GM12878 (cell line): ENCODE data around the gene JADE2.

Source experiments
- ATF7 ChIP-seq: fragments of 450-650 bp; IDR thresholded peaks from 2 replicates; pipeline ENCODE4 v1.6.1; 2016; ENCODE audit warnings: low read depth, mild to moderate bottlenecking
- EP300 ChIP-seq, 2 experiments: fragments of 150-350 bp in 1 of 2; IDR thresholded peaks; 2 replicates each; pipeline ENCODE4 v1.6.1; 2011 to 2012; ENCODE audit warnings: low read depth in 2 of 2, low read length in 2 of 2, borderline replicate concordance in 1 of 2, improper control_type of control experiment in 1 of 2, inconsistent platforms in 1 of 2; ENCODE audit not compliant: control insufficient read depth in 1 of 2
- EZH2 ChIP-seq: IDR thresholded peaks from 2 replicates; pipeline ENCODE4 v1.6.1; 2012; ENCODE audit warnings: low read depth, mild to moderate bottlenecking, control low read depth, inconsistent platforms, low read length, borderline replicate concordance; ENCODE audit not compliant: control insufficient read depth
- NRF1 ChIP-seq: conservative IDR thresholded peaks from 2 replicates; pipeline ENCODE4 v1.6.1; 2011; ENCODE audit warnings: mild to moderate bottlenecking, low read depth, low read length, improper control_type of control experiment
- POLR2AphosphoS5 ChIP-seq: IDR thresholded peaks from 2 replicates; pipeline ENCODE4 v1.6.1; 2011; ENCODE audit warnings: mild to moderate bottlenecking, low read length, inconsistent platforms
- SMARCA5 ChIP-seq: fragments of 450-650 bp; IDR thresholded peaks from 2 replicates; pipeline ENCODE4 v1.6.1; 2017; ENCODE audit warnings: mild to moderate bottlenecking
- TCF12 ChIP-seq: IDR thresholded peaks from 2 replicates; pipeline ENCODE4 v1.6.1; 2011; ENCODE audit warnings: low read depth, mild to moderate bottlenecking, low read length
- ZNF274 ChIP-seq: IDR thresholded peaks from one replicate; pipeline ENCODE4 v1.8.0; 2011; ENCODE audit not compliant: insufficient read length, insufficient read depth
- TF ChIP-seq, protein P1 (sequence below), 3 experiments: IDR thresholded peaks in 2 of 3; conservative IDR thresholded peaks in 1 of 3; 2 replicates each; pipeline ENCODE4 v1.5.1; 2011; ENCODE audit warnings: low read depth in 3 of 3, low read length in 3 of 3, mild to moderate bottlenecking in 3 of 3, control low read depth in 2 of 3, moderate library complexity in 2 of 3, inconsistent platforms in 1 of 3, mixed read lengths in 1 of 3; ENCODE audit not compliant: control insufficient read depth in 2 of 3, insufficient read depth in 1 of 3; ENCODE audit errors: extremely low read depth in 1 of 3
- TF ChIP-seq, protein P2 (sequence below): IDR thresholded peaks from 2 replicates; pipeline ENCODE4 v1.6.1; 2012; ENCODE audit warnings: low read depth, low read length, improper control_type of control experiment

DNA sequence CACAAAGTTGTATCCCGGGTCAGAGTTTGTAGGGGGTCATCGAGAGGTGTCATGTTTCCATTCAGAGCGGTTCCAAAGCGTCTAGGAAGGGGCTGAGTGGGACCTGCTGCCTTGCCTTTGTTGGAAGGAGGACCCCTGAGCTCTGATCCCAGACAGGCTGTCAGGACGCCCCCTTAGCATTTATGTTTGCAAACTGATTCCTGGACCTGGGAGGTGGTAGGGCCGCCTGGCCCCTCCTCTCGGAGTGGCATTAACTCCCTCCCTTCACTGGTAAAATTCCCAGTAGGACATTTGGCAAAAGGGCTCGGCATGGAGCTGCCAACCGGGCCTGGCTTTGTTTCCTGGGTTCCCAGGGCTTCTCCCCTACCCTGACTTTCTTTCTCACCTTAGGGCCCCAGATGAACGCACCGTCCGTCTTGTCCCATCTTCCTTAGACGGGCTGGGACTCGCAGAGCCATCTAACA lies 2.5 kb downstream of the JADE2 start:
- TF ChIP-seq EP300 (IDR thresholded peaks at IDR 0.05; ENCODE audit: borderline replicate concordance in 1 of 2, control insufficient read depth in 1 of 2, low read depth in 2 of 2, low read length in 2 of 2) (no peak), NRF1 (no peak), ZNF274 (no peak), EZH2 (no peak), POLR2AphosphoS5 (no peak), ATF7 (no peak), SMARCA5 (no peak), TCF12 (no peak)
- TF ChIP-seq, protein P1, sequence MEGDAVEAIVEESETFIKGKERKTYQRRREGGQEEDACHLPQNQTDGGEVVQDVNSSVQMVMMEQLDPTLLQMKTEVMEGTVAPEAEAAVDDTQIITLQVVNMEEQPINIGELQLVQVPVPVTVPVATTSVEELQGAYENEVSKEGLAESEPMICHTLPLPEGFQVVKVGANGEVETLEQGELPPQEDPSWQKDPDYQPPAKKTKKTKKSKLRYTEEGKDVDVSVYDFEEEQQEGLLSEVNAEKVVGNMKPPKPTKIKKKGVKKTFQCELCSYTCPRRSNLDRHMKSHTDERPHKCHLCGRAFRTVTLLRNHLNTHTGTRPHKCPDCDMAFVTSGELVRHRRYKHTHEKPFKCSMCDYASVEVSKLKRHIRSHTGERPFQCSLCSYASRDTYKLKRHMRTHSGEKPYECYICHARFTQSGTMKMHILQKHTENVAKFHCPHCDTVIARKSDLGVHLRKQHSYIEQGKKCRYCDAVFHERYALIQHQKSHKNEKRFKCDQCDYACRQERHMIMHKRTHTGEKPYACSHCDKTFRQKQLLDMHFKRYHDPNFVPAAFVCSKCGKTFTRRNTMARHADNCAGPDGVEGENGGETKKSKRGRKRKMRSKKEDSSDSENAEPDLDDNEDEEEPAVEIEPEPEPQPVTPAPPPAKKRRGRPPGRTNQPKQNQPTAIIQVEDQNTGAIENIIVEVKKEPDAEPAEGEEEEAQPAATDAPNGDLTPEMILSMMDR (IDR thresholded peaks at IDR 0.05 in 2 of 3, conservative IDR thresholded peaks at IDR 0.05 in 1 of 3; ENCODE audit: control insufficient read depth in 2 of 3, extremely low read depth in 1 of 3, insufficient read depth in 1 of 3, low read depth in 3 of 3, low read length in 3 of 3) = no peak
- TF ChIP-seq, protein P2, sequence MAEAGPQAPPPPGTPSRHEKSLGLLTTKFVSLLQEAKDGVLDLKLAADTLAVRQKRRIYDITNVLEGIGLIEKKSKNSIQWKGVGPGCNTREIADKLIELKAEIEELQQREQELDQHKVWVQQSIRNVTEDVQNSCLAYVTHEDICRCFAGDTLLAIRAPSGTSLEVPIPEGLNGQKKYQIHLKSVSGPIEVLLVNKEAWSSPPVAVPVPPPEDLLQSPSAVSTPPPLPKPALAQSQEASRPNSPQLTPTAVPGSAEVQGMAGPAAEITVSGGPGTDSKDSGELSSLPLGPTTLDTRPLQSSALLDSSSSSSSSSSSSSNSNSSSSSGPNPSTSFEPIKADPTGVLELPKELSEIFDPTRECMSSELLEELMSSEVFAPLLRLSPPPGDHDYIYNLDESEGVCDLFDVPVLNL = no peak
